GM12872 (cell line): ENCODE measurements around the gene NAXD.

Experiments used
- CTCF ChIP-seq: IDR thresholded peaks from 3 replicates; pipeline ENCODE4 v1.5.1; 2011; ENCODE audit warnings: low read depth, mild to moderate bottlenecking, low read length, moderate library complexity; ENCODE audit not compliant: insufficient read depth

NAXD gene

DNA sequence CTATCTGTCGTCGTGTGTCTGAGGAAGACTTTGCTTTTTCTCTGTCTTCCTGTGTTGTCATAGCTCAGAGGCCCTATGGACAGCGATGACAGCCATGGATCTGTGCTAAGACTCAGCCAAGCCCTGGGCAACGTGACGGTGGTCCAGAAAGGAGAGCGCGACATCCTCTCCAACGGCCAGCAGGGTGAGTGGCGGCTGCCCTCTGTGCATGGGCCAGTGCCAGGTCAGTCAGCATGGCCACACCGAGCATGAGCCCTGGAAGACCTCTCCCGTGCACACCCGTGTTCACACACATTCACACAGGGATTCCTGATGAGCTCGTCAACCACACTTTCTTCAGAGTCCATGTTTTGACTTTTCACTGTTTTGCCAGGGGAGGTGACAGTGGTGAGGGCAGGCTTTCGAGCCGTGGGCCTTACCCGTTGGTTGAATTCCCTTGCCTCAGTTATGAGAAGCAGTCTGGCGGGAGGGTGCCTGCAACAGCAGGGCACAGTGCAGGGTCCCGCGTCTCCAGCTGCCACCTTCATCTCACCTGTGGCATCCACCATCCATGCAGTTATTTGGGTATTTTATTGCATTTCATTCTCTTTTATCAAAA lies 20.2 kb downstream of the NAXD start:
- no peak for TF ChIP-seq CTCF

GRCh38 chr13:110636053-110636475 lies 20.7 kb downstream of the NAXD start:
- no peak for TF ChIP-seq CTCF

GRCh38 chr13:110636701-110637201 lies 21.4 kb downstream of the NAXD start:
- TF ChIP-seq CTCF, result no peak

DNA sequence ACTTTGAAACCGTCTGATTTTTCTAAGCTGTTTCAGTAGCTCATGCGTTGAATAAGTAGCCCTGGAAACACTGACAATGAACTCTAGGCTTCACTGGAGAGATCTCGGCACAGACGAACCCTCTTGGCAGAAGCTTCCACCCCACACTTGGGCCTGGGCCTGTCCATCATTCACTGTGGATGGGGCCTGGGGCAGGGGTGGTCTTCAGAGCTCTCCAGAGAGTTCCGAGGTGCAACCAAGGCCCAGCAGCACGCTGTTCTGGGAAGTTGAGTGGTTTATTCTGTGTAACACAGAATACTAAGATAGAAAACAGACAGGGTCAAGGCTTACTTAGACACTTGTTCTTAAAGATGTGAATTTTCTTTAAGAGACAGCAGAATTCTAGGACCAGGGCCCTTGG lies 21.9 kb downstream of the NAXD start:
- TF ChIP-seq CTCF, result no peak

GRCh38 chr13:110637747-110638146 lies 22.4 kb downstream of the NAXD start:
- TF ChIP-seq CTCF, result no peak

DNA sequence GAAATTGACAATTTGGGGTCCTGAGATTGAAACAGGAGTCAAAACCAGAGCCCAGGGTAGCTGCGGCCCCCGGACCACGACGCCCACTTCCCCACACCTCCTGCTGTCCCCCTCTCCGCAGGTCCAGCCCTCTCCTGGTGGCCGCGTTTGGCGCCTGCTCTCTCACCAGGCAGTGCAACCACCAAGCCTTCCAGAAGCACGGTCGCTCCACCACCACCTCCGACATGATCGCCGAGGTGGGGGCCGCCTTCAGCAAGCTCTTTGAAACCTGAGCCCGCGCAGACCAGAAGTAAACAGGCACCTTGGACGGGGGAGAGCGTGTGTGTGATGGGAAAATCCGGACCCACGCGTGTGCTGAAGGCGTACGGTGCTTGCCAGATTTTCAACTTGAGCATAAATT lies 22.9 kb downstream of the NAXD start:
- no peak for TF ChIP-seq CTCF

DNA sequence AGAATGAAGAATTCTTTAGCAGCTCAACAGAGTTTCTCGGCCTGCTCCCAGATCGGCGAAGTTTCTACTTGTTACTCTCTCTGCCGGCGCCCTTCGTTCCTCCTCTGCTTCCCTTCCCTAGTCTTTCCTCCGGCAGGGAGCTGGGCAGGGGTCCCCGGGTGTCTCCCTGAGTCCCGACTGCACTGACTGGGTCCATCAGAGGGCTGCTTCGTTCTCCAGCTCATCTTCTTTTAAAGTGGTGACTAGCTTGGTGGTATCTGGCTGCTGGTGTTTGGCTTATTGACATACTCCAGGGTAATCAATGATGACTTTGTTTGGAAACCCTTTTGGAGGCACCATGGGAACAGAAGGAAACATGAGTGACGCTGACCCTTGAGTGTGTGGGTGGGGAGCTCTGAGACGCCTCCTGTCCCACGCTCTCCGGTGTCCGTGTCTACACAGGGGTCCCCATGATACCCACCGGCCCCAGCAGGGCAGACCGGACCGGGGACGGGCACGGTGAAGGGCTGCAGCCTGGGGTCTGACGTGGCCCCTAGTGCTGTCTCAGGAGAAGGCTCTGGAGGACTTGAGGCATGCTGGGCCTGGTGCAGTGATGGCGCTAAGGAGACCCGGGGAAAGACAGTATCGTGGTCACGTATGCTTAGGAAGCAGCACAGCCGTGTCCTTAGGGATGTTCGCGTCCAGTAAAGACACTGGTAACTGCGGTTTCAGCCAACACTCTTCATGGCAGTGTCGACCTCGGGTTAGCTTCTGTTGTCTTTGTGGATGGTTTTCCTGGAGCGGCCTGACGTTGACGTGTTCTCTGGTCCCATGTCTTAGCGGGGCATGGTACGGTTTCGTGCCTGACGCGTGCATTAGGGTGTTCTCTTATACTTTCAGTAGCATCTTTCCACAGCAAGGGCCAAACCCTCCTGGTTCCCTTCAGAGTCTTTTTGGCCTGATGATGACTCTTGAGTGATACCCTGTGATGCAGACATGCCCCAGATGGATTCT lies 23.8 kb downstream of the NAXD start:
- TF ChIP-seq CTCF, result no peak
